Lower leg skin (tissue), 3 donors: ENCODE measurements around the gene RPS15.

Source experiments
- POLR2A ChIP-seq, 2 donors: fragments of 450-650 bp; IDR thresholded peaks; one replicate each; pipeline ENCODE4 v1.6.1; 2016 to 2017; ENCODE audit warnings: antibody characterized with exemption in 2 of 2, mild to moderate bottlenecking in 1 of 2, moderate library complexity in 1 of 2
- TF ChIP-seq, protein P1 (sequence below), 3 donors: fragments of 450-650 bp; IDR thresholded peaks; one replicate each; pipeline ENCODE4 v1.5.1; 2016; ENCODE audit warnings: antibody characterized with exemption in 3 of 3, mild to moderate bottlenecking in 3 of 3, moderate library complexity in 2 of 3

DNA sequence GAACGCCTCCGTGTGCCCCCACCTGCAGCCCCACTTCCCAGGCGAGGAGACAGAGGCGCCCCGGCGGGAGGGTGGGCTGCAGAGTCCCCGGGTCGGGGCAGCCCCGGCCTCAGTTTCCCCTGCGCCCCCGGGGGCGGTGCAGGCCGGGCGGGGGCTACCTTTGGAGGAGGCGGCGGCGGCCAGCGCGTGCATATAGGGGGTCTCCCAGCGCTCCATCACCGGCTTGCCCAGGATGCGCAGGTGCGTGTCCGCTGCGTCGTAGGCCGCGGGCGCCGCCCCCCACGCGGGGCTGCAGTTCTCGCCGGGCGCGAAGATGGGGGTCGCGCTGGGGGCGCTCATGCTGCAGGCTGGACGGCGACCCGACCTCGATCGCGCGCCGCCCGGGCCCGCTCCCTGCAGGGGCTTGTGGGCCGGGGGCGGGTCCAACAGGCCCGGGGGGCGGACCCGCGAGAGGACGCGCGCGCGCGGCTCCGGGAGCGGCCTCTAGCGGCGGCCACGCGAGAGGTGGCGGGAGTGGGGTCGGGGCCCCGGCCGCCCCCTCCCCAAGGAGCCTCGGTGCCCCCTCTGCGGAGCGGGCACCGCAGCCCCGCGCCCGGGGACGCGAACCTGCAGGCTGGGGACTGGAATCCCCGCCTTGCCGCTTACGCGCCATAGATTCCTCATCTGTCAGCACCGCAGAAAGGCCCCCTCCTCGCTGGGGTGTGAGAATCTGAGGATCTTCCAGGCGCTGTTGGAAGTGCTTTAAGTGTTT lies 36.9 kb upstream of the RPS15 start, which contains the start of gene GAMT:
- TF ChIP-seq, protein P1, sequence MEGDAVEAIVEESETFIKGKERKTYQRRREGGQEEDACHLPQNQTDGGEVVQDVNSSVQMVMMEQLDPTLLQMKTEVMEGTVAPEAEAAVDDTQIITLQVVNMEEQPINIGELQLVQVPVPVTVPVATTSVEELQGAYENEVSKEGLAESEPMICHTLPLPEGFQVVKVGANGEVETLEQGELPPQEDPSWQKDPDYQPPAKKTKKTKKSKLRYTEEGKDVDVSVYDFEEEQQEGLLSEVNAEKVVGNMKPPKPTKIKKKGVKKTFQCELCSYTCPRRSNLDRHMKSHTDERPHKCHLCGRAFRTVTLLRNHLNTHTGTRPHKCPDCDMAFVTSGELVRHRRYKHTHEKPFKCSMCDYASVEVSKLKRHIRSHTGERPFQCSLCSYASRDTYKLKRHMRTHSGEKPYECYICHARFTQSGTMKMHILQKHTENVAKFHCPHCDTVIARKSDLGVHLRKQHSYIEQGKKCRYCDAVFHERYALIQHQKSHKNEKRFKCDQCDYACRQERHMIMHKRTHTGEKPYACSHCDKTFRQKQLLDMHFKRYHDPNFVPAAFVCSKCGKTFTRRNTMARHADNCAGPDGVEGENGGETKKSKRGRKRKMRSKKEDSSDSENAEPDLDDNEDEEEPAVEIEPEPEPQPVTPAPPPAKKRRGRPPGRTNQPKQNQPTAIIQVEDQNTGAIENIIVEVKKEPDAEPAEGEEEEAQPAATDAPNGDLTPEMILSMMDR (IDR thresholded peaks at IDR 0.05), result no peak
- TF ChIP-seq POLR2A (IDR thresholded peaks at IDR 0.05), result no peak
